ENCODE measurements around the gene TLE5. TPM values are rescaled to one million over a fixed set of nuclear protein-coding genes. Genes with fewer than 3 reads are reported as not detected.

TLE5 gene
- total RNA-seq, 4 donors from 2014 or later: 502 to 905 (median 558) TPM

GRCh38 chr19:3058009-3058820, 4.1 kb downstream of the TLE5 start:
- H3K36me3 ChIP-seq: peaks cover 0 to 68% of the 10 kb centered on the region in 2 donors
- H3K27ac ChIP-seq: peak overlapping the region; percentile 19 to 99 (median 92)
- H3K9me3 ChIP-seq: no peaks in the 10 kb centered on the region
- TF ChIP-seq POLR2AphosphoS5 (IDR thresholded peaks at IDR 0.05) (no peak), EP300 (IDR thresholded peaks at IDR 0.05) (no peak), CTCF (IDR thresholded peaks at IDR 0.05) (no peak), POLR2A (IDR thresholded peaks at IDR 0.05) (no peak)
- no peak overlapping the region for H3K4me3 ChIP-seq
- peaks cover 2 to 78% (median 30%) of the 10 kb centered on the region in 3 donors for H3K4me1 ChIP-seq
- H3K27me3 ChIP-seq: no peaks in the 10 kb centered on the region
- no peak for ATAC-seq
- 84% methylated on average over 9 of the region's 20 CpGs; no CpG with 5 or more reads in 1 of the 2 donors for WGBS, 2 donors (ENCODE audit: low coverage in 1 of 2)

GRCh38 chr19:3057275-3057714, 5.0 kb downstream of the TLE5 start:
- peaks cover 0 to 72% of the 10 kb centered on the region in 2 donors for H3K36me3 ChIP-seq
- no peak for TF ChIP-seq POLR2A (IDR thresholded peaks at IDR 0.05)
- TF ChIP-seq CTCF (IDR thresholded peaks at IDR 0.05): peak in 3 of 4 experiments; percentile 21 to 54 (median 35)
- peak; percentile 85 for TF ChIP-seq POLR2AphosphoS5 (IDR thresholded peaks at IDR 0.05)
- no peak for TF ChIP-seq EP300 (IDR thresholded peaks at IDR 0.05)
- WGBS, 2 donors (ENCODE audit: low coverage in 1 of 2): no CpG with 5 or more reads among the region's 26 CpGs
- H3K4me1 ChIP-seq: peaks cover 2 to 70% (median 24%) of the 10 kb centered on the region in 3 donors
- H3K9me3 ChIP-seq: no peaks in the 10 kb centered on the region
- peak overlapping the region; percentile 19 to 99 (median 92) for H3K27ac ChIP-seq
- ATAC-seq: peak; percentile 87
- H3K27me3 ChIP-seq: no peaks in the 10 kb centered on the region
- H3K4me3 ChIP-seq: peak overlapping the region in 1 of 2 donors; percentile 11

- 45 to 56% methylated on average over 1 to 7 of the region's 10 CpGs for WGBS, 2 donors (ENCODE audit: low coverage in 1 of 2)
- Histone ChIP-seq H3K4me3 (peak overlapping the region in 1 of 2 donors; percentile 11), H3K27me3 (no peaks in the 10 kb centered on the region), H3K27ac (peak overlapping the region; percentile 55 to 99 (median 92)), H3K36me3 (peaks cover 0 to 72% of the 10 kb centered on the region in 2 donors), H3K9me3 (no peaks in the 10 kb centered on the region), H3K4me1 (peaks cover 2 to 70% (median 24%) of the 10 kb centered on the region in 3 donors)
- no peak for ATAC-seq
- TF ChIP-seq CTCF (IDR thresholded peaks at IDR 0.05): no peak
- no peak for TF ChIP-seq EP300 (IDR thresholded peaks at IDR 0.05)
- no peak for TF ChIP-seq POLR2AphosphoS5 (IDR thresholded peaks at IDR 0.05)
- TF ChIP-seq POLR2A (IDR thresholded peaks at IDR 0.05): no peak
Observed at GRCh38 chr19:3056417-3057088, 5.7 kb downstream of the TLE5 start.

- peaks cover 2 to 66% (median 24%) of the 10 kb centered on the region in 3 donors for H3K4me1 ChIP-seq
Observed at GRCh38 chr19:3055741-3056416, 6.4 kb downstream of the TLE5 start.

More at GRCh38 chr19:3055741-3056416, 6.4 kb downstream of the TLE5 start:
- H3K9me3 ChIP-seq: no peaks in the 10 kb centered on the region
- H3K4me3 ChIP-seq: no peak overlapping the region
- peak overlapping the region in 3 of 4 donors; percentile 85 to 99 (median 98) for H3K27ac ChIP-seq
- no peak for ATAC-seq
- 41 to 60% methylated on average over 4 to 17 of the region's 31 CpGs for WGBS, 2 donors (ENCODE audit: low coverage in 1 of 2)
- no peaks in the 10 kb centered on the region for H3K27me3 ChIP-seq
- TF ChIP-seq POLR2AphosphoS5 (IDR thresholded peaks at IDR 0.05): no peak
- no peak for TF ChIP-seq CTCF (IDR thresholded peaks at IDR 0.05)
- TF ChIP-seq EP300 (IDR thresholded peaks at IDR 0.05): no peak
- no peak for TF ChIP-seq POLR2A (IDR thresholded peaks at IDR 0.05)
- H3K36me3 ChIP-seq: peaks cover 0 to 72% of the 10 kb centered on the region in 2 donors

All from gastroesophageal sphincter (tissue), 4 donors.